Retinal pigment epithelial cell (primary cell): Measurements from ENCODE around the gene ARSG.
"Not testable (repeated sequence)": the region's sequence is repeated elsewhere in the genome, so short reads cannot be mapped to it uniquely, and the experiment has no call there.

Source experiments
- DNase-seq: peaks from one replicate; pipeline ENCODE4 v3.0.0-alpha.2; 2010; ENCODE audit warnings: low read depth
- H3K4me3 ChIP-seq: 2 replicates; pipeline ENCODE4 v1.5.1; 2011; ENCODE audit warnings: mild to moderate bottlenecking, low read length, control low read depth, moderate library complexity
- TF ChIP-seq, protein P1 (sequence below): conservative IDR thresholded peaks from 2 replicates; pipeline ENCODE4 v1.5.1; 2011; ENCODE audit warnings: low read depth, low read length, control low read depth, inconsistent platforms

Gene ARSG

GRCh38 chr17:68273722-68274121 lies 17.6 kb upstream of the ARSG start:
- no peak overlapping the region for H3K4me3 ChIP-seq
- TF ChIP-seq, protein P1, sequence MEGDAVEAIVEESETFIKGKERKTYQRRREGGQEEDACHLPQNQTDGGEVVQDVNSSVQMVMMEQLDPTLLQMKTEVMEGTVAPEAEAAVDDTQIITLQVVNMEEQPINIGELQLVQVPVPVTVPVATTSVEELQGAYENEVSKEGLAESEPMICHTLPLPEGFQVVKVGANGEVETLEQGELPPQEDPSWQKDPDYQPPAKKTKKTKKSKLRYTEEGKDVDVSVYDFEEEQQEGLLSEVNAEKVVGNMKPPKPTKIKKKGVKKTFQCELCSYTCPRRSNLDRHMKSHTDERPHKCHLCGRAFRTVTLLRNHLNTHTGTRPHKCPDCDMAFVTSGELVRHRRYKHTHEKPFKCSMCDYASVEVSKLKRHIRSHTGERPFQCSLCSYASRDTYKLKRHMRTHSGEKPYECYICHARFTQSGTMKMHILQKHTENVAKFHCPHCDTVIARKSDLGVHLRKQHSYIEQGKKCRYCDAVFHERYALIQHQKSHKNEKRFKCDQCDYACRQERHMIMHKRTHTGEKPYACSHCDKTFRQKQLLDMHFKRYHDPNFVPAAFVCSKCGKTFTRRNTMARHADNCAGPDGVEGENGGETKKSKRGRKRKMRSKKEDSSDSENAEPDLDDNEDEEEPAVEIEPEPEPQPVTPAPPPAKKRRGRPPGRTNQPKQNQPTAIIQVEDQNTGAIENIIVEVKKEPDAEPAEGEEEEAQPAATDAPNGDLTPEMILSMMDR, result no peak
- no peak for DNase-seq

DNA sequence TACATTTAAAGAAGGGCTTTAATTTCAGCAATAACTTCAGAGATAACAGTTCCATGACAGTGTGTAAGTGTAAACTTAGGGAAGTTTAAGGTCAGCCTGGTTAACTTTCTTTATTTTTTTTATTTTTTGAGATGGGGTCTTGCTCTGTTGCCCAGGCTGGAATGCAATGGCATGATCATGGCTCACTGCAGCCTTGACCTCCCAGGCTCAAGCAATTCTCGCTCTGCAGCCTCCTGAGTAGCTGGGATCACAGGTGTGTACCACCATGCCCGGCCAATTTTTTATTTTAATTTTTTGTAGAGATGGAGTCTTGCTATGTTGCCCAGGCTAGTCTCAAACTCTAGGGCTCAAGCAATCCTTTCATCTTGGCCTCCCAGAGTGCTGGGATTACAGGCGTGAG lies 15.0 kb upstream of the ARSG start:
- not testable (repeated sequence) for H3K4me3 ChIP-seq, DNase-seq

DNA sequence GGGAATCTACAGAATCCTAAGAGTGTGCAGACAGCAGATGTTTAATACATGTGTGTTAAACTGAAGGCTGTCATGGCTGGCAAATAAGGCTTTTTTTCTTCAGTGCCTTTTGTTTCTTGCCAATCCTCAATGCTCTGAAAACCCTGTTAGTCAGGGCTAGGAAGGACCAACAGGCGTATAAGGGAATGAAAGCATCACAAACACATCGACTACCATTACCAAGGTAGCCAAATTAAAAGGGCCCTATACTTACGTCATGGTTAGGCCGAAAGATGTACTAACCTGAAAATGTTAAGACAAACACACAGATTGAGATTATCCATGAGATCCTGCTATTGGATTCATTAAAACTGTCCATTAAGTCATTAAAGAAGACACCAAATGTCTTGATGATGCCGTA lies 13.5 kb upstream of the ARSG start:
- H3K4me3 ChIP-seq, result no peak overlapping the region
- no peak for DNase-seq
- TF ChIP-seq, protein P1, result no peak

DNA sequence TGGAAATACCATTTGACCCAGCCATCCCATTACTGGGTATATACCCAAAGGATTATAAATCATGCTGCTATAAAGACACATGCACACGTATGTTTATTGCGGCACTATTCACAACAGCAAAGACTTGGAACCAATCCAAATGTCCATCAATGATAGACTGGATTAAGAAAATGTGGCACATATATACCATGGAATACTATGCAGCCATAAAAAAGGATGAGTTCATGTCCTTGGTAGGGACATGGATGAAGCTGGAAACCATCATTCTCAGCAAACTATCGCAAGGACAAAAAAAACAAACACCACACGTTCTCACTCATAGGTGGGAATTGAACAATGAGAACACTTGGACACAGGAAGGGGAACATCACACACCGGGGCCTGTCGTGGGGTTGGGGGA lies 9.3 kb upstream of the ARSG start:
- not testable (repeated sequence) for H3K4me3 ChIP-seq, DNase-seq

GRCh38 chr17:68288375-68288774 lies 2.9 kb upstream of the ARSG start:
- no peak for DNase-seq
- TF ChIP-seq, protein P1, result no peak
- no peak overlapping the region for H3K4me3 ChIP-seq

GRCh38 chr17:68288804-68289203 lies 2.5 kb upstream of the ARSG start:
- no peak for DNase-seq
- TF ChIP-seq, protein P1, result peak; percentile 24

DNA sequence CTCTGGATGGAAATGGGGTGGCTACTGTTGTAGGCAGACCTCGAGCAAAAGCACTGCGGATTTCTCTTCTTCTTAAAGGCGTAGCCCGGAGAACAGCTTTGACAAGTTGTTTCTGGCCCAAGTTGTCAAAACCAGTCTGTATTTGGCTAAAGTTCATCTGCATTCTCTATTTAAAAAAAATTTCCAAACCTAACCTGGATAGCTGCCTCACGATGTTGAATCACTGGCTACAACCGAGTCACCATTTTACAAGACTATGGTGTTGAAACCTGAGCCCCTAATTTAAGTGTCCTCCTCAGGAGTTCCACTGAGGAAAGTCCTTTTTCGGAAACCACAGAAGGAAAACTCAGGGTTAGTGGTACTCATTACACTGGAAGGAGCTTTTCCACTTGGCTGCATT lies 1.8 kb upstream of the ARSG start:
- no peak overlapping the region for H3K4me3 ChIP-seq
- no peak for DNase-seq
- TF ChIP-seq, protein P1, result no peak

More at GRCh38 chr17:68288804-68289203, 2.5 kb upstream of the ARSG start:
- H3K4me3 ChIP-seq, result no peak overlapping the region

GRCh38 chr17:68289936-68290267 lies 1.4 kb upstream of the ARSG start:
- peak overlapping the region; percentile 67 for H3K4me3 ChIP-seq
- DNase-seq, result no peak
- TF ChIP-seq, protein P1, result no peak
